HG03045 (cell line): ENCODE data around the gene PGAM2.

Experiments used
- ATAC-seq: cut with Tn5 transposase; IDR thresholded peaks from one replicate; pipeline ENCODE4 v1.9.1; 2021; ENCODE audit warnings: mild to moderate bottlenecking, moderate library complexity; ENCODE audit not compliant: unreplicated experiment

PGAM2 gene

GRCh38 chr7:44086627-44087026, 21.3 kb upstream of the PGAM2 start:
- ATAC-seq = no peak

- ATAC-seq = no peak
Observed at GRCh38 chr7:44085546-44085945, 20.2 kb upstream of the PGAM2 start.

- ATAC-seq = no peak
Observed at GRCh38 chr7:44084701-44085100, 19.3 kb upstream of the PGAM2 start.

GRCh38 chr7:44083796-44084195, 18.4 kb upstream of the PGAM2 start:
- no peak for ATAC-seq

- peak; percentile 92 for ATAC-seq
Observed at GRCh38 chr7:44082541-44083207, 17.3 kb upstream of the PGAM2 start.

- no peak for ATAC-seq
Observed at GRCh38 chr7:44081266-44081748, 15.9 kb upstream of the PGAM2 start.

- ATAC-seq = no peak
Observed at GRCh38 chr7:44080686-44081265, 15.4 kb upstream of the PGAM2 start.

- ATAC-seq = no peak
Observed at GRCh38 chr7:44080118-44080517, 14.8 kb upstream of the PGAM2 start.

- ATAC-seq = no peak
Observed at GRCh38 chr7:44079331-44080021, 14.1 kb upstream of the PGAM2 start.

GRCh38 chr7:44078521-44078920, 13.2 kb upstream of the PGAM2 start:
- ATAC-seq = no peak

- no peak for ATAC-seq
Observed at GRCh38 chr7:44077681-44078091, 12.3 kb upstream of the PGAM2 start.

GRCh38 chr7:44077061-44077460, 11.7 kb upstream of the PGAM2 start:
- ATAC-seq = no peak

- ATAC-seq = no peak
Observed at GRCh38 chr7:44076101-44076895, 10.9 kb upstream of the PGAM2 start.

GRCh38 chr7:44075296-44076075, 10.1 kb upstream of the PGAM2 start:
- no peak for ATAC-seq

GRCh38 chr7:44074349-44074695, 9.0 kb upstream of the PGAM2 start:
- no peak for ATAC-seq

- ATAC-seq = peak; percentile 54
Observed at GRCh38 chr7:44073664-44074348, 8.4 kb upstream of the PGAM2 start.

GRCh38 chr7:44072364-44073231, 7.2 kb upstream of the PGAM2 start:
- no peak for ATAC-seq

- no peak for ATAC-seq
Observed at GRCh38 chr7:44071726-44072363, 6.5 kb upstream of the PGAM2 start.

- ATAC-seq = no peak
Observed at GRCh38 chr7:44068054-44068453, 2.7 kb upstream of the PGAM2 start.
